Activated B cell treated with CpG ODN at 0.5 μM for 24 hours (primary cell): ENCODE data around the gene CIDEB. TPM values are rescaled to one million over a fixed set of nuclear protein-coding genes. Genes with fewer than 3 reads are reported as not detected.
A peak's percentile ranks its signal among the peaks of the same experiment; 100 is the strongest.

Source experiments
- ATAC-seq: fragments of 200-7000 bp; cut with Tn5 transposase; one replicate; pipeline ENCODE4 v1.10.0; 2021; ENCODE audit warnings: low read depth, mild to moderate bottlenecking, moderate library complexity
- CTCF ChIA-PET: fragments of 350-600 bp; sonication (Branson Sonifier 250); formaldehyde crosslinking; loops from one replicate; lab custom pipeline; 2021; ENCODE audit warnings: antibody characterized with exemption; lab: Charles Lee
- POLR2A ChIA-PET: fragments of 350-600 bp; sonication (Branson Sonifier 250); formaldehyde crosslinking; loops from one replicate; lab custom pipeline; 2021; ENCODE audit warnings: antibody characterized with exemption; lab: Charles Lee
- DNase-seq: peaks from one replicate; pipeline ENCODE4 v3.0.0; 2022
- H3K27ac Mint-ChIP-seq: one replicate; pipeline ENCODE4 v1.8.0; 2020; ENCODE audit warnings: mixed read lengths
- H3K27me3 Mint-ChIP-seq: one replicate; pipeline ENCODE4 v1.8.0; 2021; ENCODE audit warnings: mixed read lengths
- H3K36me3 Mint-ChIP-seq: one replicate; pipeline ENCODE4 v1.8.0; 2021; ENCODE audit warnings: low read depth, mixed read lengths
- H3K4me1 Mint-ChIP-seq: one replicate; pipeline ENCODE4 v1.8.0; 2021; ENCODE audit warnings: mixed read lengths
- H3K4me3 Mint-ChIP-seq: one replicate; pipeline ENCODE4 v1.8.0; 2020; ENCODE audit warnings: mild to moderate bottlenecking, mixed read lengths
- H3K9me3 Mint-ChIP-seq: one replicate; pipeline ENCODE4 v1.8.0; 2020; ENCODE audit warnings: mixed read lengths
- CTCF ChIP-seq: fragments of 200-600 bp; IDR thresholded peaks from one replicate; pipeline ENCODE4 v1.8.0; 2022; ENCODE audit warnings: antibody characterized with exemption, mild to moderate bottlenecking
- intact Hi-C: fragments of 100-400 bp; cut with micrococcal nuclease; formaldehyde crosslinking; loops from one replicate; pipeline ENCODE4 v1.15.1; 2024
- total RNA-seq: library from RNA; stranded (reverse); gene quantifications from 2 replicates; pipeline ENCODE4 v1.2.3, GENCODE V29; 2022

Gene CIDEB
- total RNA-seq, 1 donor from 2014 or later: 9.2 TPM

GRCh38 chr14:24310646-24311604 lies 3.1 kb upstream of the CIDEB start, which contains the start of gene LTB4R:
Gene LTB4R (plus strand): TSS chr14:24311502. CDS start chr14:24315652, 4,150 bp downstream.
- ATAC-seq (peak; percentile 78), DNase-seq (peak; percentile 73)
- intact Hi-C loops: loop anchor here (1.0 to 2.0 kb wide), 3 partner anchors 21 to 196 kb away; partner anchors contain the start of genes DCAF11 and NRL
- H3K27ac Mint-ChIP-seq: peak within 1 kb of the TSS; percentile 80
- H3K4me1 Mint-ChIP-seq: peaks cover 59% of the 10 kb centered on the region
- ChIA-PET POLR2A (interaction anchor here (0.5 to 4.4 kb wide), 23 partner anchors 11 to 216 kb away, joined by 3 to 26 read pairs (median 3); partner anchors contain the start of genes CHMP4A, DHRS1, IRF9 and KHNYN), CTCF (interaction anchor here (0.7 to 7.2 kb wide), 9 partner anchors 8 to 121 kb away, joined by 3 to 67 read pairs (median 7); partner anchors contain the start of genes DHRS1, NOP9 and TINF2)
- peak within 1 kb of the TSS; percentile 75 for H3K4me3 Mint-ChIP-seq
- peaks cover 22% of the 10 kb centered on the region for H3K36me3 Mint-ChIP-seq
- no peak for TF ChIP-seq CTCF
- H3K27me3 Mint-ChIP-seq: no peaks in the 10 kb centered on the region
- no peaks in the 10 kb centered on the region for H3K9me3 Mint-ChIP-seq

GRCh38 chr14:24310265-24310645 lies 2.5 kb upstream of the CIDEB start:
- CTCF ChIA-PET: interaction anchor here (0.7 to 7.2 kb wide), 8 partner anchors 8 to 121 kb away, joined by 3 to 67 read pairs (median 23); partner anchors contain the start of genes DHRS1, MDP1, NOP9 and TINF2
- DNase-seq (no peak), ATAC-seq (no peak)
- POLR2A ChIA-PET: interaction anchor here (0.5 to 4.4 kb wide), 22 partner anchors 10 to 216 kb away, joined by 3 to 26 read pairs (median 3); partner anchors contain the start of genes DHRS1, IRF9, KHNYN and MDP1
- Mint-ChIP-seq H3K27me3 (no peaks in the 10 kb centered on the region), H3K4me3 (peak overlapping the region; percentile 75), H3K36me3 (peaks cover 29% of the 10 kb centered on the region), H3K9me3 (no peaks in the 10 kb centered on the region), H3K4me1 (peaks cover 59% of the 10 kb centered on the region), H3K27ac (peak overlapping the region; percentile 80)
- TF ChIP-seq CTCF: no peak
- intact Hi-C loops: loop anchor here (2.0 kb wide), 1 partner anchor 195 kb away; the partner anchor contains the start of genes DCAF11 and NRL

- TF ChIP-seq CTCF: no peak
- H3K27me3 Mint-ChIP-seq: no peaks in the 10 kb centered on the region
- peaks cover 34% of the 10 kb centered on the region for H3K36me3 Mint-ChIP-seq
- peaks cover 58% of the 10 kb centered on the region for H3K4me1 Mint-ChIP-seq
- H3K27ac Mint-ChIP-seq: peak within 1 kb of the TSS; percentile 80
- intact Hi-C loops: loop anchor here (2.0 kb wide), 1 partner anchor 195 kb away; the partner anchor contains the start of genes DCAF11 and NRL
- ChIA-PET POLR2A (interaction anchor here (0.5 to 4.4 kb wide), 17 partner anchors 10 to 215 kb away, joined by 3 to 46 read pairs (median 7); partner anchors contain the start of genes CHMP4A, DHRS1, IRF9 and KHNYN), CTCF (interaction anchor here (1.6 to 7.2 kb wide), 11 partner anchors 12 to 201 kb away, joined by 7 to 67 read pairs (median 19); partner anchors contain the start of genes DHRS1, MDP1, NOP9 and TINF2)
- H3K4me3 Mint-ChIP-seq: peak within 1 kb of the TSS; percentile 75
- no peaks in the 10 kb centered on the region for H3K9me3 Mint-ChIP-seq
- DNase-seq (no peak), ATAC-seq (no peak)
Measured at GRCh38 chr14:24309538-24310264, 1.9 kb upstream of the CIDEB start, which contains the start of gene LTB4R2. Gene LTB4R2 (plus strand): TSS chr14:24310140. CDS start chr14:24310665, 525 bp downstream.

GRCh38 chr14:24308342-24309124 lies 756 bp upstream of the CIDEB start:
- intact Hi-C loops: loop anchor here (1.0 kb wide), 6 partner anchors 9 to 294 kb away; partner anchors contain the start of genes DHRS1, IPO4, MDP1 and NOP9
- Mint-ChIP-seq H3K27ac (peak overlapping the region; percentile 59), H3K36me3 (peaks cover 46% of the 10 kb centered on the region)

More at GRCh38 chr14:24308342-24309124, 756 bp upstream of the CIDEB start:
- no peak for TF ChIP-seq CTCF
- peaks cover 47% of the 10 kb centered on the region for H3K4me1 Mint-ChIP-seq
- H3K27me3 Mint-ChIP-seq: no peaks in the 10 kb centered on the region
- H3K4me3 Mint-ChIP-seq: no peak overlapping the region
- ATAC-seq (no peak), DNase-seq (no peak)
- ChIA-PET POLR2A (interaction anchor here (0.6 to 4.4 kb wide), 15 partner anchors 9 to 194 kb away, joined by 3 to 46 read pairs (median 5); partner anchors contain the start of genes CHMP4A, DCAF11, DHRS1 and IRF9), CTCF (interaction anchor here (0.6 to 7.2 kb wide), 31 partner anchors 9 to 257 kb away, joined by 3 to 67 read pairs (median 5); partner anchors contain the start of genes CARMIL3, CBLN3, DCAF11 and DHRS1)
- no peaks in the 10 kb centered on the region for H3K9me3 Mint-ChIP-seq
